Regular cardiac myocyte (primary cell): ENCODE results near the gene SOSTDC1. TPM values are rescaled to one million over a fixed set of nuclear protein-coding genes. Genes with fewer than 3 reads are reported as not detected.

Source experiments
- total RNA-seq: library from RNA; depleted of rRNA; stranded (reverse); fragments of >200 nt; gene quantifications from 2 replicates; pipeline ENCODE4 v1.2.3, GENCODE V29; 2014

Gene SOSTDC1, protein sequence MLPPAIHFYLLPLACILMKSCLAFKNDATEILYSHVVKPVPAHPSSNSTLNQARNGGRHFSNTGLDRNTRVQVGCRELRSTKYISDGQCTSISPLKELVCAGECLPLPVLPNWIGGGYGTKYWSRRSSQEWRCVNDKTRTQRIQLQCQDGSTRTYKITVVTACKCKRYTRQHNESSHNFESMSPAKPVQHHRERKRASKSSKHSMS
- not detected in 2 replicates for total RNA-seq

DNA sequence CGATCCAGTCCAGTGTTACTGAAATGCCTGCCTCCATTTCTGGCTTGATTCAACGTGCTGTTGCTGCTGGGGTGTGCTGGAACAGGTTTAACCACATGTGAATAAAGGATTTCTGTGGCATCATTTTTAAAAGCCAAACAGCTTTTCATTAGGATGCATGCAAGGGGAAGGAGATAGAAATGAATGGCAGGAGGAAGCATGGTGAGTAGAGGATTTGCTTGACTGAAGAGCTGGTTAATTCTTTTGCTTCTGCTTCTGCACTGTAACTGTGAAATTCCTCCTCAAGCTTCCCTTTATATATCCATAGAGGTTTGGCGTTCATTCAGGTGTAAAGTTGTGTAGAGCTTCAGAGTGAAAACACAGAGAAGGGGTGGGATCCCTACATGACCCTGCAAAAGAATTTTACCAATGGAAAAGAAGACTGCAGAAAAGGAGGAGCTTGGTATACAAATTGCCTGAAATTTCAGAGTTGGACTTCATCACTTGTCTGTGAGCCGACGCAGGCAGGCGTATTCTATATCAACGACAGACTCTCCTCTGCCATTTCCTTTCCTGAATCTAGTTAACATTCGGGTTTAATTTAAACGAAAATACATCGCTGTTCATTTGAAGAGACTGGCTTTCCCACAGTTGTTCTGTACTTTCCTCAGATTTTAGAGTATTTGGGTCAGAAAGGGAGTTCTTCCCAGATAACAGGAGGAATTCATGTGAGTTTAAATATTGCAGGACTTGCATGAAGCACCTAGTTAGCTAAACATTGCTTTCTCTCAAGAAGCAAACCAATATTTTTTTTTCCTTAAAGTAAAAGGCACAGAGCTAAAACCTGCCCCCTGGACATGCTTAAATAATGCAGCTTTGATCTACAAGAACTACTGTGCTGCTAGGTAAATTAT is at the start of gene SOSTDC1:
Gene SOSTDC1, minus strand, starts transcription at position 270 of the 893 bp plus-strand sequence. Its CDS starts 70 bp downstream, at position 200.

DNA sequence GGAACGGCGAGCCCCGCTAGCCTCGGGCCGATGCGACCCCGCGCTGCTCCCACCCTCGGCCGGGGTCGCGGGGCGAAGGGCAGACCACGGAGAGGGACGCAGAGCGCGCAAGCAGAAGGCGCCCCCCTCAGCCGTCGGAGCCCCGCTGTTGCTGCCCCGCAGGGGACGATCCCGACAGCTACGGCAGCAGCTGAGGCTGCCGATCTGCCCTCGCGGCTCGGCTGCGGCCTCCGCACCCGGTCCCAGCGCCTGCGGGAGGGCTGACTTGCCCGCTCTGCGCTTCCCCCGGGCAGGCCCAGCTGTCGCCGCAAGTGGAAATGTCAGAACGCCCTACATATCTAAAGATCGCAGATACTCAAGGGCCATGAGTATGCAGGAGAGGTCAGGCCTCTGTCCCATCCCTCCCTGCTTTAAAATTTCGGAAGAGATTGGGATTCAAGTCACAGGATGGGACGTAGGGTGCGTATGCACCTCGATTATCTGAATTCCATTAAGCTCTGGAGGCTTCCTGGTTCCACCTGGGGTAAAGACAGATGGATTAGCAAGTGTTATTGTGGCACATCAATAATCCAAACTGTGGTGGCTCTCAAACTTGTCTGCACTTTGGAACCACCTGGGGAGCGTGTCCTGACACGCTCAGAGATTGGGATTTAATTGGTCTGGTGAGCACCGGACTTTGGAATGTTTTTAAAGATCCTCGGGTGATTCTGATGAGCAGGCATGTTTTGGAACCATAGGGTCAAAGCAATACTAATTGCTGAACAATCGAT is 44.0 kb downstream of the SOSTDC1 start, which contains the start of gene CRPPA:
Gene CRPPA, minus strand, starts transcription at position 206 of the 770 bp plus-strand sequence. CDS start 216 bp downstream, outside the sequence.

Other genes with a start within 250 kb of the SOSTDC1 start
- 2.0 and 2.5 TPM in 2 replicates for gene CRPPA, start 44.2 kb downstream of the SOSTDC1 start, total RNA-seq
- gene LRRC72, start 61.1 kb upstream of the SOSTDC1 start, total RNA-seq: not detected in 2 replicates
- gene ANKMY2, start 180.0 kb upstream of the SOSTDC1 start, total RNA-seq: 25.5 and 33.0 TPM in 2 replicates
- 73.0 and 119 TPM in 2 replicates for gene BZW2, start 180.4 kb upstream of the SOSTDC1 start, total RNA-seq